KMS-11 (cell line): ENCODE data around the gene PPP6C.
A peak's percentile ranks its signal among the peaks of the same experiment; 100 is the strongest.
"Not testable (repeated sequence)": the region's sequence is repeated elsewhere in the genome, so short reads cannot be mapped to it uniquely, and the experiment has no call there.

Experiments used
- H2AFZ ChIP-seq: fragments of 200-600 bp; sonication (generic); 2 replicates; pipeline ENCODE4 v1.6.1; 2016; ENCODE audit warnings: antibody characterized with exemption, mixed run types, low read depth
- H3K27ac ChIP-seq: fragments of 200-600 bp; sonication (generic); 2 replicates; pipeline ENCODE4 v1.6.1; 2016; ENCODE audit warnings: mild to moderate bottlenecking, mixed run types
- H3K27me3 ChIP-seq: fragments of 200-600 bp; sonication (generic); 2 replicates; pipeline ENCODE4 v1.6.1; 2017; ENCODE audit warnings: mild to moderate bottlenecking, low read depth, mixed run types, moderate library complexity; ENCODE audit not compliant: insufficient read depth
- H3K36me3 ChIP-seq: fragments of 200-600 bp; sonication (generic); 2 replicates; pipeline ENCODE4 v1.6.1; 2017; ENCODE audit warnings: mild to moderate bottlenecking, mixed run types; ENCODE audit not compliant: insufficient read depth
- H3K4me1 ChIP-seq: fragments of 200-600 bp; sonication (generic); 2 replicates; pipeline ENCODE4 v1.6.1; 2016; ENCODE audit warnings: mild to moderate bottlenecking, low read depth, mixed run types; ENCODE audit not compliant: poor library complexity, severe bottlenecking
- H3K4me2 ChIP-seq: fragments of 200-600 bp; sonication (generic); 2 replicates; pipeline ENCODE4 v1.7.0; 2016; ENCODE audit warnings: mild to moderate bottlenecking, mixed run types
- H3K4me3 ChIP-seq: fragments of 200-600 bp; sonication (generic); IDR thresholded peaks from 2 replicates; pipeline ENCODE4 v1.6.1; 2017; ENCODE audit warnings: low read depth, low read length, mixed read lengths; ENCODE audit not compliant: insufficient read depth
- H3K79me2 ChIP-seq: fragments of 200-600 bp; sonication (generic); 2 replicates; pipeline ENCODE4 v1.6.1; 2016; ENCODE audit warnings: low read depth, mixed run types; ENCODE audit not compliant: insufficient read depth
- H3K9ac ChIP-seq: fragments of 200-600 bp; sonication (generic); 2 replicates; pipeline ENCODE4 v1.6.1; 2016; ENCODE audit warnings: mild to moderate bottlenecking, mixed run types
- H4K20me1 ChIP-seq: fragments of 200-600 bp; sonication (generic); 2 replicates; pipeline ENCODE4 v1.6.1; 2016; ENCODE audit warnings: mild to moderate bottlenecking, mixed run types; ENCODE audit not compliant: insufficient read depth
- CTCF ChIP-seq: fragments of 200-600 bp; sonication (generic); conservative IDR thresholded peaks from 2 replicates; pipeline ENCODE4 v1.6.1; 2017; ENCODE audit warnings: low read depth, mild to moderate bottlenecking, antibody characterized with exemption, low read length, moderate library complexity, mixed read lengths

The PPP6C gene

GRCh38 chr9:125125523-125125922 is 64.1 kb downstream of the PPP6C start:
- no peaks in the 10 kb centered on the region for H3K36me3 ChIP-seq
- TF ChIP-seq CTCF = no peak
- H2AFZ ChIP-seq = no peak overlapping the region; the same call in 1 of the 2 replicates
- peaks cover 50% of the 10 kb centered on the region for H3K4me1 ChIP-seq
- H3K27ac ChIP-seq = peak overlapping the region; percentile 56
- H3K4me2 ChIP-seq = peak overlapping the region; percentile 33; the same call in 1 of the 2 replicates
- peaks cover 3% of the 10 kb centered on the region; the same call in 1 of the 2 replicates for H3K79me2 ChIP-seq
- no peak overlapping the region for H3K4me3 ChIP-seq
- no peaks in the 10 kb centered on the region for H3K27me3 ChIP-seq
- H3K9ac ChIP-seq = no peak overlapping the region
- H4K20me1 ChIP-seq = no peaks in the 10 kb centered on the region

- no peak overlapping the region for H2AFZ ChIP-seq
- H3K4me2 ChIP-seq = peak overlapping the region; percentile 58
- H3K27ac ChIP-seq = peak overlapping the region; percentile 58
- no peaks in the 10 kb centered on the region for H3K27me3 ChIP-seq
- H3K4me3 ChIP-seq = no peak overlapping the region
- H3K79me2 ChIP-seq = peaks cover 3% of the 10 kb centered on the region; the same call in 1 of the 2 replicates
- no peak overlapping the region; the same call in 1 of the 2 replicates for H3K9ac ChIP-seq
- peaks cover 59% of the 10 kb centered on the region for H3K4me1 ChIP-seq
- H3K36me3 ChIP-seq = no peaks in the 10 kb centered on the region
- no peak for TF ChIP-seq CTCF
- H4K20me1 ChIP-seq = no peaks in the 10 kb centered on the region
Measured at GRCh38 chr9:125121146-125121545, 68.5 kb downstream of the PPP6C start.

- no peaks in the 10 kb centered on the region for H3K27me3 ChIP-seq
- no peak overlapping the region for H2AFZ ChIP-seq
- no peak overlapping the region for H3K4me2 ChIP-seq
- no peaks in the 10 kb centered on the region for H4K20me1 ChIP-seq
- peaks cover 45% of the 10 kb centered on the region for H3K4me1 ChIP-seq
- H3K36me3 ChIP-seq = no peaks in the 10 kb centered on the region
- H3K9ac ChIP-seq = no peak overlapping the region
- no peak for TF ChIP-seq CTCF
- H3K27ac ChIP-seq = no peak overlapping the region; the same call in 1 of the 2 replicates
- no peak overlapping the region for H3K4me3 ChIP-seq
- H3K79me2 ChIP-seq = peaks cover 2% of the 10 kb centered on the region; the same call in 1 of the 2 replicates
Measured at GRCh38 chr9:125119643-125120286, 69.8 kb downstream of the PPP6C start.

- not testable (repeated sequence) for H3K27me3 ChIP-seq
Measured at GRCh38 chr9:125118696-125119095, 70.9 kb downstream of the PPP6C start.

GRCh38 chr9:125114503-125114902 is 75.1 kb downstream of the PPP6C start:
- H4K20me1 ChIP-seq, H3K9ac ChIP-seq, H3K27me3 ChIP-seq, H3K27ac ChIP-seq, H3K36me3 ChIP-seq, H3K79me2 ChIP-seq, H3K4me2 ChIP-seq, H2AFZ ChIP-seq, H3K4me3 ChIP-seq: not testable (repeated sequence)
- peaks cover 12% of the 10 kb centered on the region for H3K4me1 ChIP-seq

More at GRCh38 chr9:125118696-125119095, 70.9 kb downstream of the PPP6C start:
- not testable (repeated sequence) for H3K4me3 ChIP-seq, H2AFZ ChIP-seq, H4K20me1 ChIP-seq, H3K79me2 ChIP-seq, H3K9ac ChIP-seq, H3K4me2 ChIP-seq, H3K27ac ChIP-seq, H3K36me3 ChIP-seq
- H3K4me1 ChIP-seq = peaks cover 45% of the 10 kb centered on the region
